OCI-LY7 (cell line): ENCODE results near the gene FGF2.

Source experiments
- CTCF ChIP-seq: fragments of 200-600 bp; sonication (generic); conservative IDR thresholded peaks from 2 replicates; pipeline ENCODE4 v1.5.1; 2014; ENCODE audit warnings: mild to moderate bottlenecking, antibody characterized with exemption, low read length, moderate library complexity, mixed read lengths
- EZH2phosphoT487 ChIP-seq: fragments of 200-600 bp; sonication (generic); IDR thresholded peaks from 2 replicates; pipeline ENCODE4 v1.6.1; 2018; ENCODE audit warnings: low read depth, borderline replicate concordance, mild to moderate bottlenecking, mixed run types, antibody characterized with exemption, low read length, moderate library complexity, mixed read lengths

DNA sequence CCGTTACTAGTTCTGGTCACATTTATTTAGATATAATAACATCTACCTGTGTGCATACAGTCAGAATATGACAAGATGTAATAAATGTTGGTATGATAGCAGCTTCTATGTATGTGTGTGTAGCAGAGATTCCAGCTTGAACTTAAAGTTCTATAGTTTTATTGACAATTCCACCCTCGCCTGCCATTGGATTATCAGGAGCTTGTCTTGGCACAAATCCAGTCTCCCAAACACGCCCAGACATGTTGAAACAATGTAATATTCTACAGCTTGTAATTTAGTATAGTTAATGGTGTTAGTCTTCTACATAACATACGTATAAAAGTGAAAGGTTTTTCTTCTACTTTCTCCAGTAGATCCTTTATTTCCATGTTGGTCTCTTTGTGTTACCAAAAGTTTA, 49.7 kb upstream of the FGF2 start:
- TF ChIP-seq CTCF, result no peak
- no peak for TF ChIP-seq EZH2phosphoT487
